Epithelial cell of alveolus of lung (primary cell): ENCODE results near the gene DNMT1. TPM values are rescaled to one million over a fixed set of nuclear protein-coding genes. Genes with fewer than 3 reads are reported as not detected.

Experiments used
- total RNA-seq: library from RNA; depleted of rRNA; stranded (reverse); fragments of >200 nt; gene quantifications from 2 replicates; pipeline ENCODE4 v1.2.1, GENCODE V29; 2015

The DNMT1 gene
- total RNA-seq = 99.0 and 101 TPM in 2 replicates

DNA sequence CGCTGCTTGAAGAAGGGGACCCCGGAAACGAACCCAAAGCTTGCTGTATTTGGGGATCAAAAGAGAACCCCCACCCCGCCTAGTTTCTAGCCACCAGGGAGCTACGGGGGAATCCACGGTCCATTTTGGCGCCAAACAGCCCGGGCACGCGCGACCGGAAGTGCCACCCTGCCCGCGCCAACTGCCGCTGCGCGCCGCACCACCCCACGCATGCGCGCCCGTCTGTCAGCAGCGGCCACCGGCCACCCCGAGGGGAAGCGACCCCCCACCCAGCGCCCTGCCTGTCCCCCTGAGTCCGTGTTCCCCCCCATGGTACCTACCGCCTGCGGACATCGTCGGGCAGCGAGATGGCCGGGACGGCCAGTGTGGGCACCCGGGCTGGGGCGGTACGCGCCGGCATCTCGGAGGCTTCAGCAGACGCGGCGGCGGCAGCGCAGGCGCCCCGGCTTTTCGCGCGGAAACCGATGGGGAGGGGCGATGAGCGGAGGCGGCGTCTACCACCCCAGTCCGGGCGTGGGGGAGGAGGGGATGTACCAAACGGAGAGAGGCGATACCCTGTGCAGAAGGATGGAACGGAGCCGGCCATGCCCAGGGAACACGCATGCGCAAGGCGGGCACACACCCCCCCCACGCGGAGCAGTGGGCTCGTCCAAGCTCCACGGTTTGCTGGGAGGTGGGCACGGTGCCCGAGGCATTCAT lies at the start of gene DNMT1:
TSS of gene DNMT1 (minus strand) at position 454 of the 699 bp plus-strand sequence. CDS start at position 400, 54 bp downstream.

DNA sequence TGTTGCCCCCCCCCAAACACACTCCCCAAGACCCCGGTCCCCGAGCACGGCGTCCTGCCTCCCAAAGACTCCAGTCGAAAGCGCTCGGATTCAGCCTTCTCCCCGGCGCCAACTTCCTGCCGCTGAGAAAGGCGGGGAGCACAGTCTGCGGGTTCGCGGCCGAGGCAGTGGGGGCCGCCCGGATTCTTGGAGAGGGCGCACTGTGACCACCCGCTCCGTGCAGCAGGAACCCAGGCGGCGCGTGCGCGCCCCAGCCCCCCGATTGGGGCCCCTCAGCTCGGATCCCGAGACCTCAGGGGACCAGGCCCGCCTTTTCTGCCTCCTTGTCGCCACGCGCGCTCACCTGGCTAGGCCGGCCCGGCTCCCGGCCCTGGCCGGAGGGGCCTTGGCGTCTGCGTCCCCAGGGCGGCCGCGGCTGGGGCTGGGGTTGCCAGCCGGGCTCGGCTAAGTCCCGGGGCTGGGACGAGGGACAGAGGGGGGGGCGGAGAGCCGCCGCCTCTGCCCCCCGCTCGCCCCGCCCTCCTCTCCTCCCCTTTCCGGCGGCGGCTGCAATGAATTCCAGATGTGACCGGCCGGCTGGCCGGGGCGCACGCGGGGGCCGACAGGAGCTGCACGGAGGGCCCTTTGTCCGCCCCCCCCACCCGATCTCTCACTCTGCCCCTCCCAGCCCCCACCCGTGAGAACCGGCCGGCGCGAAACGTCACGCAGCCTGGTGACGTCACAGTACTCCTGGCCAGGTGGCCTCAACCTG lies 36.3 kb upstream of the DNMT1 start, which contains the start of gene S1PR2:
TSS of gene S1PR2 (minus strand) at position 471 of the 751 bp plus-strand sequence. CDS start 6,426 bp downstream, outside the sequence.

GRCh38 chr19:10111405-10111811 lies 83.3 kb downstream of the DNMT1 start, which contains the start of gene P2RY11:
TSS of gene P2RY11 (plus strand) at chr19:10111693. CDS start at chr19:10111722, 29 bp downstream.

DNA sequence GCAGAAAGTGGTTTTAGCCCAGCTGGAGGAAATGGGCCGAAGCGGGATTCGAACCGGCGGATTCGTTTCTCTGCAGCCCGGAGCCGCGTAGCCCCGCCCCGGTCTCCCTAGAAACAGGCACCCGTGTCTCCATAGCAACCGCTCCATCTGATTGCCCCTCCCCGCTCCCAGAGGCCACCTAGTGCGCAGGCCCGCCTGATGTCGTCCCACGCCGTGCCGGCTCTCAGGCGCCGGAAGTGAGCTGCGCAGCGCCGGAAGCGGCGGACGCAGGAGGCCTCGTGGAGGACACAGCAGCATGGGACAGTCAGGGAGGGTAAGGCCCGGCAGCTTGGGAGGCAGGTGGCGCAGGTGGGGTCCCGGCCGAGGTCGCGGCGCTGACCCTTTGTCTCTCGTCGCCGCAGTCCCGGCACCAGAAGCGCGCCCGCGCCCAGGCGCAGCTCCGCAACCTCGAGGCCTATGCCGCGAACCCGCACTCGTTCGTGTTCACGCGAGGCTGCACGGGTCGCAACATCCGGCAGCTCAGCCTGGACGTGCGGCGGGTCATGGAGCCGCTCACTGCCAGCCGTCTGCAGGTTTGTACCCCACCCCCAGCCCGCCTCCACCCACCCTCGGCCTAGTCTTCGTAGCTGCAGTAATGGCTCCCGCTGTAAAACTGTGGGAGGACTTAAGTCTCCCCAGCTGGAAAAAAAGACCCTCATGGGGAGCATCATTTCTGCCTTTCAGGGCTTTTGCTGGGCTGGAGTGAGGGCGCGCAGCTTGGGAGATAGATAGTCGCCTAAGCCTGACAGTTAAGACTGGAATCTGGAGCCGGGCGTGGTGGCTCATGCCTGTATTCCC lies 88.4 kb downstream of the DNMT1 start, which contains the start of gene PPAN:
TSS of gene PPAN (plus strand) at position 263 of the 837 bp plus-strand sequence. CDS start at position 296, 33 bp downstream.

GRCh38 chr19:10085641-10086590 lies 108.8 kb downstream of the DNMT1 start, which contains the start of gene SHFL:
TSS of gene SHFL (plus strand) at chr19:10086317. CDS start at chr19:10086428, 111 bp downstream.

Other genes with a start within 250 kb of the DNMT1 start
- gene COL5A3, start 184.4 kb downstream of the DNMT1 start, total RNA-seq = 7.7 and 8.4 TPM in 2 replicates
- not detected in 2 replicates for gene RDH8, start 181.5 kb downstream of the DNMT1 start, total RNA-seq
- gene SHFL, start 108.6 kb downstream of the DNMT1 start, total RNA-seq = 19.1 and 28.4 TPM in 2 replicates
- 0.13 and 0.80 TPM in 2 replicates for gene ANGPTL6, start 92.3 kb downstream of the DNMT1 start, total RNA-seq
- gene PPAN, start 88.6 kb downstream of the DNMT1 start, total RNA-seq = 37.5 and 38.7 TPM in 2 replicates
- gene P2RY11, start 83.3 kb downstream of the DNMT1 start, total RNA-seq = 1.8 and 6.6 TPM in 2 replicates
- 269 and 279 TPM in 2 replicates for gene EIF3G, start 75.1 kb downstream of the DNMT1 start, total RNA-seq
- 21.7 and 69.8 TPM in 2 replicates for gene S1PR2, start 36.4 kb upstream of the DNMT1 start, total RNA-seq
- 93.2 and 98.0 TPM in 2 replicates for gene MRPL4, start 57.3 kb upstream of the DNMT1 start, total RNA-seq
- 36.0 and 177 TPM in 2 replicates for gene ICAM1, start 76.2 kb upstream of the DNMT1 start, total RNA-seq
- 3.4 and 9.3 TPM in 2 replicates for gene ICAM4, start 92.0 kb upstream of the DNMT1 start, total RNA-seq
- gene ICAM5, start 95.0 kb upstream of the DNMT1 start, total RNA-seq = 16.4 and 26.7 TPM in 2 replicates
- 0.32 and 0.52 TPM in 2 replicates for gene ZGLP1, start 114.9 kb upstream of the DNMT1 start, total RNA-seq
- 17.3 and 45.3 TPM in 2 replicates for gene FDX2, start 121.1 kb upstream of the DNMT1 start, total RNA-seq
- gene RAVER1, start 138.6 kb upstream of the DNMT1 start, total RNA-seq = 38.0 and 49.8 TPM in 2 replicates
- 4.2 and 6.7 TPM in 2 replicates for gene ICAM3, start 144.7 kb upstream of the DNMT1 start, total RNA-seq
- 75.8 and 80.0 TPM in 2 replicates for gene TYK2, start 185.6 kb upstream of the DNMT1 start, total RNA-seq
- 122 and 193 TPM in 2 replicates for gene CDC37, start 208.6 kb upstream of the DNMT1 start, total RNA-seq
- gene PDE4A, start 225.6 kb upstream of the DNMT1 start, total RNA-seq = 5.7 and 11.7 TPM in 2 replicates